H1 (cell line): ENCODE measurements around the gene HIPK3. TPM values are rescaled to one million over a fixed set of nuclear protein-coding genes. Genes with fewer than 3 reads are reported as not detected.

Experiments
- CTCF ChIA-PET: fragments of 300-600 bp; sonication (Branson Sonifier 250); formaldehyde crosslinking; loops from one replicate; lab custom pipeline; 2021; ENCODE audit not compliant: partially characterized antibody; lab: Charles Lee
- POLR2A ChIA-PET: fragments of 300-600 bp; sonication (Branson Sonifier 250); formaldehyde crosslinking; loops from one replicate; lab custom pipeline; 2021; ENCODE audit warnings: inconsistent platforms; ENCODE audit not compliant: partially characterized antibody; lab: Charles Lee
- DNase-seq, 2 experiments: peaks; one replicate each; pipeline versions ENCODE4 v3.0.0 to v3.0.0-alpha.2; 2010 to 2022; ENCODE audit warnings: low spot score in 2 of 2, low read depth in 1 of 2, mixed read lengths in 1 of 2
- FAIRE-seq: peaks from 2 replicates; lab custom pipeline; 2011; peaks lifted over from hg19 to GRCh38; lab: Jason Lieb, UNC
- H2AFZ ChIP-seq: 2 replicates; pipeline ENCODE4 v1.8.1; 2012; ENCODE audit warnings: low read length, inconsistent platforms
- H2AK5ac ChIP-seq: 2 replicates; pipeline ENCODE4 v1.6.1; 2013; ENCODE audit warnings: low read depth, low read length
- H2BK120ac ChIP-seq: replicated peaks from 2 replicates; pipeline ENCODE3; 2013; ENCODE audit warnings: low read depth, low read length, inconsistent platforms
- H2BK12ac ChIP-seq: 2 replicates; pipeline ENCODE4 v1.6.1; 2013; ENCODE audit warnings: low read depth, low read length
- H2BK15ac ChIP-seq: 2 replicates; pipeline ENCODE4 v1.6.1; 2013; ENCODE audit warnings: low read length
- H2BK20ac ChIP-seq: 2 replicates; pipeline ENCODE4 v1.6.1; 2013; ENCODE audit warnings: low read length
- H2BK5ac ChIP-seq: 2 replicates; pipeline ENCODE4 v1.6.1; 2013; ENCODE audit warnings: low read depth, low read length
- H3K14ac ChIP-seq: 2 replicates; pipeline ENCODE4 v1.6.1; 2013; ENCODE audit warnings: inconsistent platforms; ENCODE audit not compliant: insufficient read length
- H3K18ac ChIP-seq: 2 replicates; pipeline ENCODE4 v1.6.1; 2013; ENCODE audit warnings: low read length; ENCODE audit errors: extremely low read depth
- H3K23ac ChIP-seq: 2 replicates; pipeline ENCODE4 v1.6.1; 2013; ENCODE audit warnings: inconsistent platforms; ENCODE audit not compliant: insufficient read length
- H3K23me2 ChIP-seq: 2 replicates; pipeline ENCODE4 v1.6.1; 2013; ENCODE audit warnings: low read depth, low read length
- H3K27ac ChIP-seq: 2 replicates; pipeline ENCODE4 v1.6.1; 2011; ENCODE audit warnings: low read depth, low read length, inconsistent platforms
- H3K27me3 ChIP-seq, 4 experiments: replicated peaks in 1 of 4; 1 replicate in 1 of 4; 2 replicates in 3 of 4; pipeline versions ENCODE4 v1.6.1 to v1.8.1; 2011 to 2013; ENCODE audit warnings: low read length in 3 of 4, mild to moderate bottlenecking in 3 of 4, inconsistent platforms in 2 of 4, mixed read lengths in 2 of 4, moderate library complexity in 1 of 4; ENCODE audit not compliant: control insufficient read depth in 3 of 4, insufficient read depth in 3 of 4; ENCODE audit errors: extremely low read depth in 1 of 4
- H3K36me3 ChIP-seq, 4 experiments: 2 replicates each; pipeline versions ENCODE4 v1.6.1 to v1.8.1; 2011 to 2013; ENCODE audit warnings: mild to moderate bottlenecking in 4 of 4, low read length in 3 of 4, moderate library complexity in 2 of 4, control low read depth in 1 of 4, inconsistent platforms in 1 of 4; ENCODE audit not compliant: insufficient read depth in 4 of 4, control insufficient read depth in 2 of 4
- H3K4ac ChIP-seq: replicated peaks from 2 replicates; pipeline ENCODE3; 2013; ENCODE audit warnings: low read length, low read depth, mixed read lengths, inconsistent platforms; ENCODE audit not compliant: insufficient read length
- H3K4me1 ChIP-seq, 4 experiments: replicated peaks in 1 of 4; 1 replicate in 1 of 4; 2 replicates in 3 of 4; pipeline versions ENCODE4 v1.6.1 to v1.8.1; 2011 to 2013; ENCODE audit warnings: low read length in 3 of 4, inconsistent platforms in 2 of 4, mixed read lengths in 1 of 4; ENCODE audit not compliant: insufficient read depth in 4 of 4, control insufficient read depth in 3 of 4
- H3K4me2 ChIP-seq, 2 experiments: 2 replicates each; pipeline versions ENCODE4 v1.6.1 to v1.8.1; 2011 to 2013; ENCODE audit warnings: low read depth in 2 of 2, low read length in 2 of 2, control low read depth in 1 of 2, inconsistent platforms in 1 of 2, mild to moderate bottlenecking in 1 of 2; ENCODE audit not compliant: insufficient read depth in 1 of 2
- H3K4me3 ChIP-seq, 4 experiments: fragments of 200-600, 300-600 bp in 1 of 4; sonication (generic), shearing (Covaris generic), sonication (Bioruptor Twin) in 1 of 4; 2 replicates each; pipeline versions ENCODE4 v1.5.1 to v1.8.1; 2011 to 2016; ENCODE audit warnings: low read length in 4 of 4, low read depth in 3 of 4, control low read depth in 2 of 4, inconsistent platforms in 2 of 4, mild to moderate bottlenecking in 2 of 4, mixed read lengths in 1 of 4, moderate library complexity in 1 of 4; ENCODE audit not compliant: insufficient read depth in 2 of 4; ENCODE audit errors: extremely low read depth in 1 of 4
- H3K56ac ChIP-seq: replicated peaks from 2 replicates; pipeline ENCODE3; 2013; ENCODE audit warnings: low read depth, mild to moderate bottlenecking, mixed read lengths, low read length, inconsistent platforms; ENCODE audit not compliant: insufficient read length
- H3K79me1 ChIP-seq: 2 replicates; pipeline ENCODE4 v1.6.1; 2013; ENCODE audit warnings: low read depth, low read length, control low read depth
- H3K79me2 ChIP-seq, 2 experiments: 2 replicates each; pipeline versions ENCODE4 v1.6.1 to v1.8.1; 2012 to 2013; ENCODE audit warnings: low read length in 2 of 2, mild to moderate bottlenecking in 2 of 2, inconsistent platforms in 1 of 2; ENCODE audit not compliant: insufficient read depth in 2 of 2, control insufficient read depth in 1 of 2
- H3K9ac ChIP-seq, 4 experiments: replicated peaks in 1 of 4; 1 replicate in 1 of 4; 2 replicates in 3 of 4; pipeline versions ENCODE4 v1.6.1 to v1.8.1; 2011 to 2013; ENCODE audit warnings: low read depth in 3 of 4, low read length in 3 of 4, control low read depth in 2 of 4, mild to moderate bottlenecking in 2 of 4, moderate library complexity in 2 of 4, inconsistent platforms in 1 of 4; ENCODE audit errors: extremely low read depth in 1 of 4
- H3K9me3 ChIP-seq, 2 experiments: 2 replicates each; pipeline versions ENCODE4 v1.6.1 to v1.8.1; 2012 to 2013; ENCODE audit warnings: mild to moderate bottlenecking in 2 of 2, moderate library complexity in 2 of 2, control low read depth in 1 of 2, inconsistent platforms in 1 of 2, low read depth in 1 of 2, low read length in 1 of 2, mixed read lengths in 1 of 2; ENCODE audit not compliant: insufficient read depth in 2 of 2
- H4K20me1 ChIP-seq, 2 experiments: replicated peaks in 1 of 2; 2 replicates each; pipeline versions ENCODE3 to v1.8.1; 2011 to 2013; ENCODE audit warnings: inconsistent platforms in 2 of 2, low read length in 2 of 2, mild to moderate bottlenecking in 1 of 2; ENCODE audit not compliant: insufficient read depth in 2 of 2, control insufficient read depth in 1 of 2
- H4K5ac ChIP-seq: 2 replicates; pipeline ENCODE4 v1.6.1; 2013; ENCODE audit warnings: low read length, low read depth, mixed read lengths, inconsistent platforms; ENCODE audit not compliant: insufficient read length
- H4K8ac ChIP-seq: 2 replicates; pipeline ENCODE4 v1.8.0; 2013; ENCODE audit warnings: mild to moderate bottlenecking, moderate library complexity, low read length, inconsistent platforms; ENCODE audit not compliant: insufficient read depth; ENCODE audit errors: extremely low read depth
- H4K91ac ChIP-seq: replicated peaks from 2 replicates; pipeline ENCODE3; 2013; ENCODE audit warnings: low read length, mixed read lengths, inconsistent platforms; ENCODE audit not compliant: insufficient read length
- BRCA1 ChIP-seq: IDR thresholded peaks from 2 replicates; pipeline ENCODE4 v1.6.1; 2012; ENCODE audit warnings: low read depth, low read length, improper control_type of control experiment
- CBX5 ChIP-seq: fragments of 300-800, 300-1000 bp; sonication (generic); IDR thresholded peaks from 2 replicates; pipeline ENCODE4 v1.7.1; 2016; ENCODE audit warnings: antibody characterized with exemption, low read length, low read depth
- CTBP2 ChIP-seq: IDR thresholded peaks from 2 replicates; pipeline ENCODE4 v1.7.0; 2011; ENCODE audit warnings: borderline replicate concordance, mild to moderate bottlenecking, moderate library complexity, mixed read lengths, low read length; ENCODE audit not compliant: insufficient read depth, insufficient read length
- JUND ChIP-seq: IDR thresholded peaks from 2 replicates; pipeline ENCODE4 v1.6.1; 2011; ENCODE audit warnings: mild to moderate bottlenecking, improper control_type of control experiment, low read length
- KDM1A ChIP-seq: fragments of 200-600, 300-600 bp; sonication (generic); IDR thresholded peaks from 2 replicates; pipeline ENCODE4 v1.7.1; 2016; ENCODE audit warnings: mild to moderate bottlenecking, low read length, borderline replicate concordance
- POLR2A ChIP-seq, 2 experiments: IDR thresholded peaks; 1 replicate in 1 of 2; 2 replicates in 1 of 2; pipeline ENCODE4 v1.6.1; 2011; ENCODE audit warnings: low read depth in 2 of 2, low read length in 2 of 2, mild to moderate bottlenecking in 2 of 2; ENCODE audit errors: control extremely low read depth in 1 of 2
- RAD21 ChIP-seq, 2 experiments: IDR thresholded peaks in 1 of 2; conservative IDR thresholded peaks in 1 of 2; 2 replicates each; pipeline ENCODE4 v1.6.1; 2011; ENCODE audit warnings: low read depth in 2 of 2, low read length in 2 of 2, improper control_type of control experiment in 1 of 2, inconsistent platforms in 1 of 2, mild to moderate bottlenecking in 1 of 2, moderate library complexity in 1 of 2
- RBBP5 ChIP-seq: IDR thresholded peaks from 2 replicates; pipeline ENCODE4 v1.7.1; 2012; ENCODE audit warnings: low read depth, mild to moderate bottlenecking, inconsistent platforms, low read length, moderate library complexity, borderline replicate concordance
- RNF2 ChIP-seq: fragments of 200-900, 300-1000 bp; sonication (generic); IDR thresholded peaks from 2 replicates; pipeline ENCODE4 v1.7.1; 2016; ENCODE audit warnings: borderline replicate concordance, low read depth, mild to moderate bottlenecking, antibody characterized with exemption, low read length; ENCODE audit not compliant: poor library complexity, severe bottlenecking; ENCODE audit errors: missing control alignments
- SP1 ChIP-seq: IDR thresholded peaks from 2 replicates; pipeline ENCODE4 v1.6.1; 2011; ENCODE audit warnings: low read depth, low read length
- USF2 ChIP-seq: IDR thresholded peaks from 2 replicates; pipeline ENCODE4 v1.6.1; 2011; ENCODE audit warnings: low read length, improper control_type of control experiment
- WGBS, 2 experiments: shearing (Covaris generic) in 1 of 2; methylation state at CpG; one replicate each; pipeline versions ENCODE4 v1.1.6 to v1.1.7; 2013 to 2015; ENCODE audit warnings: low lambda C conversion rate in 2 of 2, mixed read lengths in 2 of 2, inconsistent platforms in 1 of 2, low coverage in 1 of 2, missing lambda C conversion rate in 1 of 2; ENCODE audit not compliant: insufficient replicate concordance in 2 of 2, insufficient coverage in 1 of 2, insufficient read length in 1 of 2; ENCODE audit errors: extremely low coverage in 1 of 2, missing lambda C conversion rate in 1 of 2; 5-methylcytosine and 5-hydroxymethylcytosine counted together
- polyA plus RNA-seq, 7 experiments: library from polyadenylated mRNA; depleted of rRNA in 3 of 7; stranded (reverse) in 5 of 7; unstranded in 2 of 7; fragments of >200 nt in 5 of 7; fragments of 200-250 nt in 2 of 7; gene quantifications; 1 replicate in 5 of 7; 2 replicates in 1 of 7; 4 replicates in 1 of 7; pipeline versions ENCODE4 v1.2.1 to v1.2.3, GENCODE V29; 2011 to 2013; ENCODE audit warnings: missing spikeins in 2 of 7, mixed read lengths in 2 of 7
- total RNA-seq: library from RNA; stranded (reverse); fragmentation: NEBNext Ultra II Directional; extraction: Animal tissue kit (Norgen Biotek cat#: 25700); gene quantifications from 2 replicates; pipeline ENCODE4 v1.2.1, GENCODE V29; 2021

HIPK3 gene
- total and polyA plus RNA-seq, 2 of the 8 experiments (the other 6 are each of a cell fraction or from before 2014, with no cell fraction given) = 5.0 to 22.3 TPM

- Histone ChIP-seq H3K9ac (no peak overlapping the region), H3K4me3 (no peak overlapping the region), H3K56ac (no peak overlapping the region), H2AK5ac (no peak overlapping the region), H3K79me1 (no peaks in the 10 kb centered on the region), H3K4ac (no peak overlapping the region), H2BK12ac (no peak overlapping the region), H3K27me3 (no peaks in the 10 kb centered on the region), H4K8ac (no peak overlapping the region), H3K23me2 (no peaks in the 10 kb centered on the region), H3K4me1 (no peaks in the 10 kb centered on the region), H2AFZ (no peak overlapping the region), H2BK5ac (no peak overlapping the region), H3K9me3 (no peaks in the 10 kb centered on the region), H4K91ac (no peak overlapping the region), H3K27ac (no peak overlapping the region), H3K36me3 (no peaks in the 10 kb centered on the region), H3K23ac (no peak overlapping the region), H2BK20ac (no peak overlapping the region), H4K20me1 (no peaks in the 10 kb centered on the region), H3K18ac (no peak overlapping the region), H3K79me2 (no peaks in the 10 kb centered on the region), H2BK120ac (no peak overlapping the region), H3K14ac (no peak overlapping the region), H3K4me2 (no peak overlapping the region), H4K5ac (no peak overlapping the region), H2BK15ac (no peak overlapping the region)
- FAIRE-seq (no peak), DNase-seq (no peak)
- ChIA-PET CTCF (interaction anchor here (0.6 kb wide), 1 partner anchor 1176 kb away, joined by 3 read pairs; no protein-coding TSS in a partner anchor), POLR2A (interaction anchor here (1.0 kb wide), 1 partner anchor 81 kb away, joined by 4 read pairs; no protein-coding TSS in a partner anchor)
- WGBS, 2 experiments = 81% methylated on average over 2 of the region's 2 CpGs; no CpG with 5 or more reads in 1 of the 2 experiments
- TF ChIP-seq SP1 (no peak), RAD21 (IDR thresholded peaks at IDR 0.05 in 1 of 2, conservative IDR thresholded peaks at IDR 0.05 in 1 of 2; ENCODE audit: low read depth in 2 of 2, low read length in 2 of 2) (no peak), CTBP2 (no peak), RBBP5 (no peak), POLR2A (IDR thresholded peaks at IDR 0.05; ENCODE audit: control extremely low read depth in 1 of 2, low read depth in 2 of 2, low read length in 2 of 2) (no peak), JUND (no peak), CBX5 (no peak), USF2 (no peak), RNF2 (no peak), BRCA1 (no peak), KDM1A (no peak)
These were observed 29.5 kb upstream of the HIPK3 start for GRCh38 chr11:33227578-33228261.
